Right atrium auricular region (tissue), 2 donors: ENCODE measurements around the gene TEF. TPM values are rescaled to one million over a fixed set of nuclear protein-coding genes. Genes with fewer than 3 reads are reported as not detected.

ENCODE experiments used
- DNase-seq: peaks from one replicate; pipeline ENCODE4 v3.0.0-alpha.2; 2019; ENCODE audit warnings: low spot score
- H3K27ac ChIP-seq, 2 donors: fragments of 200-600 bp; sonication (generic); 1 replicate in 1 of 2; 2 replicates in 1 of 2; pipeline ENCODE4 v1.5.1; 2016 to 2019
- H3K27me3 ChIP-seq, 2 donors: fragments of 200-600 bp; sonication (generic); one replicate each; pipeline versions ENCODE4 v1.5.1 to v1.6.0; 2017 to 2019
- H3K36me3 ChIP-seq: fragments of 200-600 bp; sonication (generic); one replicate; pipeline ENCODE4 v1.5.1; 2016
- H3K4me1 ChIP-seq, 2 donors: fragments of 200-600 bp; sonication (generic); one replicate each; pipeline versions ENCODE4 v1.5.1 to v1.6.0; 2017 to 2019
- H3K4me3 ChIP-seq, 2 donors: fragments of 200-600 bp; sonication (generic); 1 replicate in 1 of 2; 2 replicates in 1 of 2; pipeline ENCODE4 v1.5.1; 2017 to 2019; ENCODE audit warnings: mild to moderate bottlenecking in 1 of 2, moderate library complexity in 1 of 2
- H3K9me3 ChIP-seq, 2 donors: fragments of 200-600 bp; sonication (generic); one replicate each; pipeline ENCODE4 v1.5.1; 2019
- total RNA-seq, 2 donors: library from RNA; depleted of rRNA; stranded (reverse); fragments of >200 nt; gene quantifications; one replicate each; pipeline ENCODE4 v1.1.0, GENCODE V29; 2016
- TF ChIP-seq, protein P1 (sequence below), 2 donors: fragments of 200-600 bp; sonication (generic); IDR thresholded peaks; one replicate each; pipeline ENCODE4 v1.5.1; 2019; ENCODE audit warnings: antibody characterized with exemption in 2 of 2

Gene TEF
- total RNA-seq, 2 donors from 2014 or later: 12.7 to 14.2 TPM

DNA sequence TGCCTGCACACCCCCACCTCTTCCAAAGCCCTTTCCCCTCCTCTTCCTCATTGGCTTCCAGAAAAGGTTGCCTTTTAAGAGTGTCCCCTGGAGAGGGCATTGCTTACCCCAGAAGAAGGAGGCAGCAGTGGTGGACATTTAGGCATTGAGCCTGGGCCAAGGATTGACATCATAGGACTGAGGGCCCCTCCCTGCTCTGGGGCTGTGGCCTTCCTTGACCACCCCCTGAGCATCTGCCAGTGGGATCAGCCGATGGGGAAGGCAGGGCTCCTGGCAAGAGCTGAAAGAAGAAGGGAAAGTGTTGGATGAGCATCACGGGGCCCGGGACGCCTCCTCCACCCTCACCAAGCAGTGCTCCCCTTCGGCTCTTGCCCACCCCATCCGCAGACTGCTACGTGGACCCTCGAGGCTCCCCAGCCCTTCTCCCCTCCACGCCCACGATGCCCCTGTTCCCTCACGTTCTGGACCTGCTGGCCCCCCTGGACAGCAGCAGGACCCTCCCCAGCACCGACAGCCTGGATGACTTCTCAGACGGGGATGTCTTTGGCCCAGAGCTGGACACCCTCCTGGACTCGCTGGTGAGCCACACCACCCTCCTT lies 43.0 kb upstream of the TEF start:
- Histone ChIP-seq H3K4me1 (peaks cover 0 to 18% of the 10 kb centered on the region in 2 donors), H3K4me3 (no peak overlapping the region), H3K36me3 (peaks cover 47% of the 10 kb centered on the region), H3K27ac (no peak overlapping the region), H3K9me3 (no peaks in the 10 kb centered on the region), H3K27me3 (no peaks in the 10 kb centered on the region)
- no peak for DNase-seq
- TF ChIP-seq, protein P1, sequence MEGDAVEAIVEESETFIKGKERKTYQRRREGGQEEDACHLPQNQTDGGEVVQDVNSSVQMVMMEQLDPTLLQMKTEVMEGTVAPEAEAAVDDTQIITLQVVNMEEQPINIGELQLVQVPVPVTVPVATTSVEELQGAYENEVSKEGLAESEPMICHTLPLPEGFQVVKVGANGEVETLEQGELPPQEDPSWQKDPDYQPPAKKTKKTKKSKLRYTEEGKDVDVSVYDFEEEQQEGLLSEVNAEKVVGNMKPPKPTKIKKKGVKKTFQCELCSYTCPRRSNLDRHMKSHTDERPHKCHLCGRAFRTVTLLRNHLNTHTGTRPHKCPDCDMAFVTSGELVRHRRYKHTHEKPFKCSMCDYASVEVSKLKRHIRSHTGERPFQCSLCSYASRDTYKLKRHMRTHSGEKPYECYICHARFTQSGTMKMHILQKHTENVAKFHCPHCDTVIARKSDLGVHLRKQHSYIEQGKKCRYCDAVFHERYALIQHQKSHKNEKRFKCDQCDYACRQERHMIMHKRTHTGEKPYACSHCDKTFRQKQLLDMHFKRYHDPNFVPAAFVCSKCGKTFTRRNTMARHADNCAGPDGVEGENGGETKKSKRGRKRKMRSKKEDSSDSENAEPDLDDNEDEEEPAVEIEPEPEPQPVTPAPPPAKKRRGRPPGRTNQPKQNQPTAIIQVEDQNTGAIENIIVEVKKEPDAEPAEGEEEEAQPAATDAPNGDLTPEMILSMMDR (IDR thresholded peaks at IDR 0.05): no peak

DNA sequence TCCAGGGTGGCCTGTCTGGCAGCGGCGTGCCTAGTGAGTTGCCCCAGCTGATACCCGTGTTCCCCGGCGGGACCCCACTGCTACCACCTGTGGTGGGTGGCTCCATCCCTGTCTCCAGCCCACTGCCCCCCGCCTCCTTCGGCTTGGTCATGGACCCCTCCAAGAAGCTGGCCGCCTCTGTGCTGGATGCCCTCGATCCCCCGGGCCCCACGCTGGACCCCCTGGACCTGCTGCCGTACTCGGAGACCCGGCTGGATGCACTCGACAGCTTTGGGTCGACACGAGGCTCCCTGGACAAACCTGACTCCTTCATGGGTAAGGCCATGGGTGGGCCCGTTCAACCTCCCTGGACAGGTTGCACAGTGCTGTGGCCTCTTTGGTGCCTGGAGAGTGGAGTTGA lies 41.9 kb upstream of the TEF start:
- TF ChIP-seq, protein P1 (IDR thresholded peaks at IDR 0.05): no peak
- Histone ChIP-seq H3K9me3 (no peaks in the 10 kb centered on the region), H3K27ac (no peak overlapping the region), H3K27me3 (no peaks in the 10 kb centered on the region), H3K4me1 (peaks cover 0 to 8% of the 10 kb centered on the region in 2 donors), H3K36me3 (peaks cover 57% of the 10 kb centered on the region), H3K4me3 (no peak overlapping the region)
- no peak for DNase-seq

DNA sequence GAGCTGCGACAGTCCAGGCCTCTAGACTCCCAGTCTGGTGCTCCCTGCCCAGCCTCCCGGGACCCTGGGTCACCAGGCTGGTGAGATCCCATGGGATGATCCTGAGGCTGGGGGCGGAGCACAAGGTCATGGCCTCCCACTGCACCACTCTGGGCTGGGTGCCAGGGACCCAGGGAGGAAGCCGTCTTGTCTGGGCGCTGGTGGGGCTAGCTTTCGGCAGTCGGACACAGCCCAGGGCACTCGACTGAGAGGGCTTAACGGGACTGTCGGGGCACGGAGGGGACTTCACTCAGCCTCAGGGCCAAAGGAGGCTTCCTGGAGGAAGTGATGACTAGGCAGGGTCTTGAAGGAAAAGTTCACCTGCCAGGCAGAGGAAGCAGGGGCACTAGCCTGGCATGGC lies 41.4 kb upstream of the TEF start:
- H3K4me3 ChIP-seq: no peak overlapping the region
- TF ChIP-seq, protein P1 (IDR thresholded peaks at IDR 0.05): no peak
- no peak overlapping the region for H3K27ac ChIP-seq
- peaks cover 0 to 4% of the 10 kb centered on the region in 2 donors for H3K4me1 ChIP-seq
- H3K36me3 ChIP-seq: peaks cover 63% of the 10 kb centered on the region
- DNase-seq: no peak
- no peaks in the 10 kb centered on the region for H3K27me3 ChIP-seq
- H3K9me3 ChIP-seq: no peaks in the 10 kb centered on the region

DNA sequence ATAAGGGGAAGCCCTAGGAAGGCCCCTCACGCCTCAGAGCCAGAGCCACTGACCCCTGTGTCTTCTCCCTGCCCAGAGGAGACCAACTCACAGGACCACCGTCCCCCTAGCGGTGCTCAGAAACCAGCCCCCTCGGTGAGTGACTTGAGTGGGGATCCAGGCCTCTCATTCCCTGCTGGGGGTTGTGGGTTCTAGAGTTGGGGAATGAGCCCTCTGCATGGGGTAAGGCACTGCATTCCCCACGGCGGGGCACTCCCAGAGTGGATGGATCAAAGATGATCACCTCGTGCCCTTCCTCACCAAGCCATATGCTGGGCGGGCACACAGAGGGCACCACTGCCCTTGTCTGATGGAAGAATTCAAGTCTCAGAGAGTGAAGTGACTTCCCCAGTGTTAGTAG lies 40.7 kb upstream of the TEF start:
- H3K27me3 ChIP-seq: no peaks in the 10 kb centered on the region
- H3K27ac ChIP-seq: no peak overlapping the region
- H3K36me3 ChIP-seq: peaks cover 69% of the 10 kb centered on the region
- H3K4me3 ChIP-seq: no peak overlapping the region
- DNase-seq: no peak
- H3K4me1 ChIP-seq: no peaks in the 10 kb centered on the region
- TF ChIP-seq, protein P1 (IDR thresholded peaks at IDR 0.05): no peak
- no peaks in the 10 kb centered on the region for H3K9me3 ChIP-seq

DNA sequence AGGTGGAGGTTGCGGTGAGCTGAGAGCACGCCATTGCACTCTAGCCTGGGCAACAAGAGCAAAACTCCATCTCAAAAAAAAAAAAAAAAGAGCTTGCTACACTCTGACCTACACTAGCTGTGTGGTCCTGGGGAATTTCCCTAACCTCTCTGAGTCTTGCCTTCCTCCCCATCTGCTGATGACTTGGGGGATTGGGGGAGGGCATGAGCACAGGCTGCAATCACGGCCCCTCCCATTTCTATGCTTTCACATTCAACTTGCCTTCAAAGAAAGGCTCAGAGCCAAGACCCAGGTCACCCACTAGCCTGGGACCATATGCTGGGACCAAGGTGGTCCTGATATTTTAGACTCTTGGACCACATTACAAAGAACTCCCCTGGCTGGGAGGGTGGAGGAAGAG lies 39.8 kb upstream of the TEF start:
- H3K36me3 ChIP-seq: peaks cover 79% of the 10 kb centered on the region
- H3K27ac ChIP-seq: no peak overlapping the region
- no peaks in the 10 kb centered on the region for H3K9me3 ChIP-seq
- no peak for DNase-seq
- no peak overlapping the region for H3K4me3 ChIP-seq
- no peaks in the 10 kb centered on the region for H3K4me1 ChIP-seq
- no peaks in the 10 kb centered on the region for H3K27me3 ChIP-seq
- TF ChIP-seq, protein P1 (IDR thresholded peaks at IDR 0.05): no peak

DNA sequence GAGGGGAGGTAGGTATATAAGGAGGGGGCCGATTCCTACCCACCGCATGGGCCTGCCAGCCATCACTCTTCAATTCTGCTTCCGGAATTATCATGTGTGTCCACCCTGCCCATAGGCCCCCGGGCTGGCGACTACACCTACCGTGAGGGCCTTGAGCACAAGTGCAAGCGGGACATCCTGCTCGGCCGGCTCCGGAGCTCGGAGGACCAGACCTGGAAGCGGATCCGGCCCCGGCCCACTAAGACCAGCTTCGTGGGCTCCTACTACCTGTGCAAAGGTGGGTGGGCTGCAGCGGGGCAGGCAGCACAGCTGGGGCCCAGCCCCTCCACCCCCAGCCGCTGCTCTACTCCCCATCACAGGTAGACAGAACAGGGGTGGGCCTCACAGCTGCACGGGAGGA lies 38.4 kb upstream of the TEF start:
- no peak for DNase-seq
- Histone ChIP-seq H3K9me3 (no peaks in the 10 kb centered on the region), H3K36me3 (peaks cover 92% of the 10 kb centered on the region), H3K27ac (peak overlapping the region in 1 of 2 donors; percentile 46), H3K27me3 (no peaks in the 10 kb centered on the region), H3K4me1 (no peaks in the 10 kb centered on the region), H3K4me3 (no peak overlapping the region)
- TF ChIP-seq, protein P1 (IDR thresholded peaks at IDR 0.05): no peak
